GM18951 (cell line): Measurements from ENCODE around the gene COL1A2.

Experiments
- POLR2A ChIP-seq: IDR thresholded peaks from 4 replicates; pipeline ENCODE4 v1.6.1; 2011; ENCODE audit warnings: mild to moderate bottlenecking; ENCODE audit not compliant: insufficient read length, insufficient read depth; ENCODE audit errors: extremely low read depth
- in situ Hi-C: fragments of 300-500 bp; cut with MboI; formaldehyde crosslinking; loops from one replicate; pipeline ENCODE4 v1.12.0; 2022; ENCODE audit warnings: low sequenced_read_pairs, mixed read lengths, inconsistent platforms; ENCODE audit not compliant: unreplicated experiment

COL1A2 gene

DNA sequence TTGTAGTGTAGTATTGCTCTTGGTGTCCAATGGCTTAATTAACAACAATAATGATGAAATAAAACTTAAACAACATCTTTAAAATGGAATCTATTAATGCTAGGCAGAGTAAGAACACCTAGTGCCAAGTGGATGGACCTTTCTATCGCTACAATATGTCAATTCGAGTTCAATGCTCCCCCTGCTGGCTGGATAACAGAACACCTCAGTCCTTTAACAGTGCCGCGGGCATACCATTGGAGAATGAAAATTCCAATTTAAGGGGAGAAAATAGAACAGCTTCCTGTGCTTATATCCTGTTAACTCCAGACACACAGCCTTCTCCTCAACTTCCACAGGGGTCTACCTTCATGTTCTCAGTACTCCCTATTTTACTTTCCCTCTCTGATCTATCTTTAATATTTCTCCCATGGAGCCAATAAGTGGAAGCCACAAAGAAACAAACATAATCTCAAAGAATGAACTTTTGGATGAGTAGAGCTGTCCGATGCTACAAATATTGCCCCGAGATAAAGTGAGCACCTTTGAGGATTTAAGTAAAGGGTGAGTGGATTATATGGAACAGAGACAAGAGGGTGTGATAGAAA is 41.4 kb downstream of the COL1A2 start:
- in situ Hi-C loops, result no loop called here
- no peak for TF ChIP-seq POLR2A

GRCh38 chr7:94436700-94437099 is 42.0 kb downstream of the COL1A2 start:
- TF ChIP-seq POLR2A, result no peak
- in situ Hi-C loops, result no loop called here

- in situ Hi-C loops, result no loop called here
- no peak for TF ChIP-seq POLR2A
These were observed 45.2 kb downstream of the COL1A2 start for GRCh38 chr7:94439893-94440381.

DNA sequence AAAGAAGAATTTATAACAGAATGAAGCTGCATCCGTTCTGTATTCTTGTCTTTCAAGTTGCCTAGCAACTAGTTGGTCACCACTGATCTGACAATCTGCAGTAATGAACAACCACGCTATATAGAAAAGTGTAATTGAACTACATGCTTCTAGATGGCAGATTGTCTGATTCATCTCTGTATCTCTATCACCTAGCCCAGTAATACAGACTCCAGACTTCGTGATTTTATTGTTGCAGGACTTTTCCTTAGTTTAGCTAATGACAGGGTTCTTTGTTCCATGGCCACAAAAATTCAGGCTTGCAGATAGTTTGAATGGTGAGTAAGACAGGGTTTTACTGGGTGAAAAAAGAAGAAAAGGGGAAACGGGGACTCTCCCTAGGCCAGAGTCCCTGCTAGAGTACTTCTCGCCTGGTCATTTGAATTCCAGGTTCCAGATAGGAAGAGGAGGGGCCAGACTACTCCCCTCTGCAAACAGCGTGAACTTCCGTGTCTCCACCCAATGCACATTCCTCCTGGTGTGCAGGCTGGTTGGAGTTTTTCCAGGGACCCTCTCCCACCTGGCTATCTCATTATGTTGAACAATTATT is 45.9 kb downstream of the COL1A2 start:
- TF ChIP-seq POLR2A, result no peak
- in situ Hi-C loops, result no loop called here

- in situ Hi-C loops, result no loop called here
- TF ChIP-seq POLR2A, result no peak
These were observed 46.4 kb downstream of the COL1A2 start for GRCh38 chr7:94441138-94441537.

GRCh38 chr7:94442639-94443038 is 47.9 kb downstream of the COL1A2 start:
- TF ChIP-seq POLR2A, result no peak
- in situ Hi-C loops, result no loop called here

GRCh38 chr7:94444813-94445212 is 50.1 kb downstream of the COL1A2 start:
- in situ Hi-C loops, result no loop called here
- TF ChIP-seq POLR2A, result no peak

- in situ Hi-C loops, result no loop called here
- TF ChIP-seq POLR2A, result no peak
These were observed 51.0 kb downstream of the COL1A2 start for GRCh38 chr7:94445696-94446194.

GRCh38 chr7:94446308-94446707 is 51.6 kb downstream of the COL1A2 start:
- in situ Hi-C loops, result no loop called here
- no peak for TF ChIP-seq POLR2A

DNA sequence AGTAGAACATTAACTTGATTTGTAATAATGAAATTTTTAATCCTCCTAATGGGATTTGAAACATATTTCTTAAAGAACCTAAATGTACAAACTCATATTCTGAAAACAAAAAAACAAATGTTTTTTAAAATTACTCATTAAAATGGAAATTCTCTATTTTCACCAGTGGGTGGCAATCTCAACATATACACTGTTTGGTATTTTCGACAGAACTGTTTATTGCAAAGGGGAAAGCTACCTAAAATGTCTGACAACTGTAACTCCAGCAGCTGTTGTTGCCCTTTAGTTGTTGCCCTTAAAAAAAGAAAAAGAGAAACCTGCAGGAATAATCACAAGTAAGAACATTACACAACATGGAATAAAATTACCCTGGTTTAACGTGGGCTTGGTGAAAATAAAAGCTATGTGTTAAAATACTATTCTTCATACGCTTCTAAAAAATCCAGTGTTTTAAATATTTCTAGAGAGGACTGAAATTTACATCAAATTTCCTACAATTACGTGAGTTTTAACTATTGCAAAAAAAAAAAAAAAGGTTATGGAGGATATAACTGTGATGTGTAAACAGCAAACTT is 54.5 kb downstream of the COL1A2 start:
- in situ Hi-C loops, result no loop called here
- TF ChIP-seq POLR2A, result no peak

GRCh38 chr7:94450044-94450697 is 55.5 kb downstream of the COL1A2 start:
- in situ Hi-C loops, result no loop called here
- TF ChIP-seq POLR2A, result no peak

- no peak for TF ChIP-seq POLR2A
- in situ Hi-C loops, result no loop called here
These were observed 56.5 kb downstream of the COL1A2 start for GRCh38 chr7:94451187-94451586.

- in situ Hi-C loops, result no loop called here
- no peak for TF ChIP-seq POLR2A
These were observed 57.5 kb downstream of the COL1A2 start for GRCh38 chr7:94452239-94452638.
